ENCODE measurements around the gene SCN10A. TPM values are rescaled to one million over a fixed set of nuclear protein-coding genes. Genes with fewer than 3 reads are reported as not detected.

Gene SCN10A
- total RNA-seq, 1 donor from 2014 or later: not detected

GRCh38 chr3:38717355-38718240 lies 98.4 kb downstream of the SCN10A start:
- no peak for DNase-seq

GRCh38 chr3:38713121-38713520 lies 102.9 kb downstream of the SCN10A start:
- no peak for DNase-seq

GRCh38 chr3:38711321-38711720 lies 104.7 kb downstream of the SCN10A start:
- no peak for DNase-seq

GRCh38 chr3:38707730-38708129 lies 108.3 kb downstream of the SCN10A start:
- no peak for DNase-seq

- no peak for DNase-seq
Measured at GRCh38 chr3:38706961-38707360, 109.1 kb downstream of the SCN10A start.

GRCh38 chr3:38702231-38702630 lies 113.8 kb downstream of the SCN10A start:
- no peak for DNase-seq

- DNase-seq: no peak
Measured at GRCh38 chr3:38698760-38699159, 117.3 kb downstream of the SCN10A start.

- DNase-seq: no peak
Measured at GRCh38 chr3:38698061-38698460, 118.0 kb downstream of the SCN10A start.

- DNase-seq: no peak
Measured at GRCh38 chr3:38696034-38696433, 120.0 kb downstream of the SCN10A start.

- DNase-seq: no peak
Measured at GRCh38 chr3:38690185-38690584, 125.8 kb downstream of the SCN10A start.

- DNase-seq: no peak
Measured at GRCh38 chr3:38689774-38690173, 126.2 kb downstream of the SCN10A start.

- DNase-seq: no peak
Measured at GRCh38 chr3:38689346-38689745, 126.7 kb downstream of the SCN10A start.

- no peak for DNase-seq
Measured at GRCh38 chr3:38687321-38687720, 128.7 kb downstream of the SCN10A start.

GRCh38 chr3:38684546-38684945 lies 131.5 kb downstream of the SCN10A start:
- no peak for DNase-seq

GRCh38 chr3:38669668-38670067 lies 146.3 kb downstream of the SCN10A start:
- no peak for DNase-seq

GRCh38 chr3:38662544-38662943 lies 153.5 kb downstream of the SCN10A start:
- DNase-seq: no peak

GRCh38 chr3:38658841-38659240 lies 157.2 kb downstream of the SCN10A start:
- no peak for DNase-seq

- DNase-seq: no peak
Measured at GRCh38 chr3:38657369-38657768, 158.6 kb downstream of the SCN10A start.

GRCh38 chr3:38655708-38656300 lies 160.2 kb downstream of the SCN10A start:
- peak; percentile 12 for DNase-seq

GRCh38 chr3:38653685-38654537 lies 162.1 kb downstream of the SCN10A start:
- DNase-seq: no peak

GRCh38 chr3:38652934-38653333 lies 163.1 kb downstream of the SCN10A start:
- no peak for DNase-seq

GRCh38 chr3:38651153-38651789 lies 164.7 kb downstream of the SCN10A start:
- peak; percentile 46 for DNase-seq
